GM12892 (cell line): ENCODE measurements around the gene CMIP.

Experiments used
- POLR2A ChIP-seq: IDR thresholded peaks from 2 replicates; pipeline ENCODE4 v1.6.1; 2011; ENCODE audit warnings: low read depth, low read length, control low read depth
- POLR2AphosphoS5 ChIP-seq: IDR thresholded peaks from 2 replicates; pipeline ENCODE4 v1.6.1; 2011; ENCODE audit warnings: low read depth, low read length, control low read depth
- TAF1 ChIP-seq: IDR thresholded peaks from 2 replicates; pipeline ENCODE4 v1.6.1; 2011; ENCODE audit warnings: low read depth, mild to moderate bottlenecking, control low read depth, low read length, borderline replicate concordance

GRCh38 chr16:81668243-81669097 is 223.9 kb downstream of the CMIP start:
- TF ChIP-seq POLR2A (no peak), POLR2AphosphoS5 (no peak), TAF1 (no peak)
